LNCaP clone FGC (cell line): ENCODE measurements around the gene HS2ST1.
"Not testable (repeated sequence)": the region's sequence is repeated elsewhere in the genome, so short reads cannot be mapped to it uniquely, and the experiment has no call there.

Source experiments
- DNase-seq: peaks from one replicate; pipeline ENCODE4 v3.0.0-alpha.2; 2011; ENCODE audit warnings: low read depth
- H3K4me3 ChIP-seq: 2 replicates; pipeline ENCODE4 v1.5.1; 2011; ENCODE audit warnings: mild to moderate bottlenecking, low read depth, low read length, control low read depth
- CTCF ChIP-seq: IDR thresholded peaks from 2 replicates; pipeline ENCODE4 v1.5.1; 2012; ENCODE audit warnings: mild to moderate bottlenecking; ENCODE audit not compliant: control insufficient read depth, insufficient read depth; ENCODE audit errors: extremely low read depth

Gene HS2ST1

GRCh38 chr1:86887479-86888162 lies 26.8 kb upstream of the HS2ST1 start:
- H3K4me3 ChIP-seq: no peak overlapping the region
- DNase-seq: no peak
- TF ChIP-seq CTCF: no peak

- DNase-seq: no peak
- no peak for TF ChIP-seq CTCF
- H3K4me3 ChIP-seq: no peak overlapping the region
Observed at GRCh38 chr1:86888327-86888726, 26.1 kb upstream of the HS2ST1 start.

GRCh38 chr1:86899401-86899800 lies 15.0 kb upstream of the HS2ST1 start:
- DNase-seq, H3K4me3 ChIP-seq: not testable (repeated sequence)

GRCh38 chr1:86905875-86906274 lies 8.6 kb upstream of the HS2ST1 start:
- TF ChIP-seq CTCF: no peak
- H3K4me3 ChIP-seq: no peak overlapping the region
- DNase-seq: no peak

GRCh38 chr1:86906419-86906818 lies 8.0 kb upstream of the HS2ST1 start:
- no peak for TF ChIP-seq CTCF
- no peak overlapping the region for H3K4me3 ChIP-seq
- DNase-seq: peak; percentile 78

- no peak for DNase-seq
- H3K4me3 ChIP-seq: peak overlapping the region; percentile 94
- no peak for TF ChIP-seq CTCF
Observed at GRCh38 chr1:86912281-86912900, 2.0 kb upstream of the HS2ST1 start.

GRCh38 chr1:86913399-86913895 lies 988 bp upstream of the HS2ST1 start:
- TF ChIP-seq CTCF: no peak
- peak; percentile 28 for DNase-seq
- H3K4me3 ChIP-seq: peak overlapping the region; percentile 94
